ENCODE data around the gene RFX1. TPM values are rescaled to one million over a fixed set of nuclear protein-coding genes. Genes with fewer than 3 reads are reported as not detected.

Gene RFX1
- total and polyA plus RNA-seq, 2 experiments from 2014 or later = 8.9 to 11.8 TPM

- TF ChIP-seq ZNF462 (CRISPR knock-in tag; IDR thresholded peaks at IDR 0.05) (no peak), EZH2phosphoT487 (IDR thresholded peaks at IDR 0.05; ENCODE audit: unreplicated experiment) (no peak), CTCF (conservative IDR thresholded peaks at IDR 0.05; ENCODE audit: low read depth in 2 of 2) (no peak), ZNF114 (CRISPR knock-in tag; IDR thresholded peaks at IDR 0.05) (no peak), JUNB (IDR thresholded peaks at IDR 0.05; ENCODE audit: unreplicated experiment) (no peak), CREB1 (CRISPR knock-in tag; IDR thresholded peaks at IDR 0.05; ENCODE audit: low read depth) (no peak)
These were observed 39.4 kb downstream of the RFX1 start (continued) for GRCh38 chr19:13966684-13967128.

- DNase-seq (ENCODE audit: low spot score) (no peak), ATAC-seq (no peak)
- H3K79me2 ChIP-seq (replicated peaks; ENCODE audit: insufficient read depth) = no peaks in the 10 kb centered on the region
- H3K27me3 ChIP-seq (ENCODE audit: insufficient read depth) = peaks cover 11% of the 10 kb centered on the region
- no peak overlapping the region for H3K4me3 ChIP-seq
- Mint-ChIP-seq H3K4me1 (peaks cover 5% of the 10 kb centered on the region), H3K4me3 (no peak overlapping the region), H3K27me3 (ENCODE audit: insufficient read depth, low read depth, poor library complexity) (peaks cover 24% of the 10 kb centered on the region), H3K9me3 (no peaks in the 10 kb centered on the region), H3K27ac (no peak overlapping the region), H3K36me3 (ENCODE audit: low read depth) (peaks cover 26% of the 10 kb centered on the region)
- no peaks in the 10 kb centered on the region for H4K20me1 ChIP-seq (replicated peaks; ENCODE audit: insufficient read depth)
- H3K27ac ChIP-seq (ENCODE audit: low read depth) = no peak overlapping the region
- no peak overlapping the region for H3K4me2 ChIP-seq
- H3F3A ChIP-seq (replicated peaks; ENCODE audit: low read depth) = 0 out of 2 replicates have a peak, but pooled peaks cover 6% of the 10 kb centered on the region
- no peaks in the 10 kb centered on the region; the same call in 1 of the 2 replicates for H3K4me1 ChIP-seq (ENCODE audit: insufficient read depth)
- H3K9me2 ChIP-seq (ENCODE audit: insufficient read depth) = no peaks in the 10 kb centered on the region
- no peaks in the 10 kb centered on the region for H3K36me3 ChIP-seq (ENCODE audit: insufficient read depth)
- no peak overlapping the region for H2AFZ ChIP-seq
- TF ChIP-seq ETS1 (IDR thresholded peaks at IDR 0.05) (no peak), ZNF331 (CRISPR knock-in tag; IDR thresholded peaks at IDR 0.05; ENCODE audit: low read depth) (no peak), POLR2AphosphoS5 (IDR thresholded peaks at IDR 0.05; ENCODE audit: low read depth) (no peak), EZH2phosphoT487 (IDR thresholded peaks at IDR 0.05; ENCODE audit: unreplicated experiment) (no peak), STAT1 (IDR thresholded peaks at IDR 0.05; ENCODE audit: unreplicated experiment) (no peak), ZNF114 (CRISPR knock-in tag; IDR thresholded peaks at IDR 0.05) (no peak), EZH2 (IDR thresholded peaks at IDR 0.05; ENCODE audit: low read depth, unreplicated experiment) (no peak), REST (IDR thresholded peaks at IDR 0.05; ENCODE audit: unreplicated experiment) (no peak)
These were observed 40.0 kb downstream of the RFX1 start for GRCh38 chr19:13965926-13966683.
